ENCODE data around the gene CSNK2A1.
"Not testable (repeated sequence)": the region's sequence is repeated elsewhere in the genome, so short reads cannot be mapped to it uniquely, and the experiment has no call there.

CSNK2A1 gene

DNA sequence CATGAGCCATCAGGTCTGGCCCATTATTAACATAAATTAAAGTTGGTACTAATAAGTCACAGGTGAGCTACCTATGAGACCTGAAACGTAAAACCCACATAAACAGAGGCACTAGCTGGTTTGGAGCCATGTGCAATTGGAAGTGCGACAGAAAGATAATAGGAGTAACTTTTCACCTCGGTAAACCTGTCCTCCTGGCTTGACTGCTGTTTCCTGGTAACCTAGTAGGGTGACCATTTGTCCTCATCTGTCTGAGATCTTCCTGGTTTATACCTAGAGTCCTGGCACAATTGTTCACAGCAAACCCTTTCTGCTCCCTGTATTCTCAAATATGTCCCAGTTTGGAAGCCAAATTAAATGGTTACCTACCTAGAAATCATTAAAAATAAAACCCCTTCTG is 88.6 kb downstream of the CSNK2A1 start:
- Histone ChIP-seq H3K36me3 (ENCODE audit: insufficient read depth, low read length) (no peaks in the 10 kb centered on the region), H3K9me3 (ENCODE audit: control insufficient read depth, insufficient read depth, low read length) (no peaks in the 10 kb centered on the region)

DNA sequence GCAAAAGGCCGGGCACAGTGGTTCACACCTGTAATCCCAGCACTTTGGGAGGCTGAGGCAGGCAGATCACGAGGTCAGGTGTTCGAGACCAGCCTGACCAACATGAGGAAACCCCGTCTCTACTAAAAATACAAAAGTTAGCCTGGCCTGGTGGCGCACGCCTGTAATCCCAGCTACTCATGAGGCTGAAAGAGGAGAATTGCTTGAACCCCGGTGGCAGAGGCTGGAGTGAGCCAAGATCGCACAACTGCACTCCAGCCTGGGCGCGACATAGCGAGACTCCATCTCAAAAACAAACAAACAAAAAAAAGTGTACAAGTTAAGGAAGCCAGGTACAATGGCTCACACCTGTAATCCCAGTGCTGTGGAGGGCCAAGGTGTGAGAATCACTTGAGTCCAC is 91.6 kb downstream of the CSNK2A1 start:
- not testable (repeated sequence) for H3K9ac ChIP-seq (ENCODE audit: low read depth, low read length); H3K4me1 ChIP-seq (ENCODE audit: insufficient read depth, low read length); H3K36me3 ChIP-seq (ENCODE audit: insufficient read depth, low read length); H3K9me3 ChIP-seq (ENCODE audit: control insufficient read depth, insufficient read depth, low read length)

More for the DNA sequence above, 88.6 kb downstream of the CSNK2A1 start:
- Histone ChIP-seq H3K4me1 (ENCODE audit: insufficient read depth, low read length) (no peaks in the 10 kb centered on the region), H3K9ac (ENCODE audit: low read depth, low read length) (no peak overlapping the region)

DNA sequence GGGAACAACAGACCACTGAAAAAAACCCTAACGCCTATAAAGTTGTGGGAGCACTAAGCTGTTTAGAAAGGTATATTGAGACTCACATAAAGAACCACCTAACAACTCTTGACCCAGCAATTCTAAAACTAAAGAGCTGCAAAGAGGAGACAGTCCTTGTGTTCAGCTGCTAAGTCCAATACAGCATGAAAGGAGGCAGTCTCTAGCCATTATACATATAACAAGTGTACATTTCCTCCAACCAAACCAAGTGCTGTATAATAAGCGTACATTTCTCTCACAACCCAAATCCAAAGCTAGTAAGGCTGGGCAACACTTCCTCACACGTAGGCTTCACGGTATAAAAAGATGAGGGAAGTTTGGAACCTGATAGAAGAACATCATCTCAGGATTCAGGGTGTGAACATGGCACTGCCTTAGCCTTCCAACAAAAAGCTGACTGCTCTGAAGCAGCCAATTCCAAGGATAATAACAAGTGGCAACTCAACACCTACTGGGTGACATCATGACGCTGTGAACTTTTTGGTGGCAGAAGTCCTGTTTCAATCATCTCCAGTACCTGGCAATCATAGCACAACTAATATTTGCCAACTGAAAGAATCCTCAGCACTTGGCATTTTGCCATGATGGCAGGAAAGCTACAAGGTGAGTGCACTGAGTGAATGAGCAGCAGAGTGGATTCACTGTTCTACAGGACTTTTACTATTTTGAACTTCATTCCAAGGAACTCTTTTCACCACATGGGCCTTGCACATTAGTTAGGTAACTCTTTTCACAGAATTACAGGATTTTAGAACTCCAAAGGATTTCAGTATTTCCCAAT is 97.9 kb downstream of the CSNK2A1 start:
- Histone ChIP-seq H3K36me3 (ENCODE audit: insufficient read depth, low read length) (peaks cover 6% of the 10 kb centered on the region), H3K9ac (ENCODE audit: low read depth, low read length) (no peak overlapping the region), H3K9me3 (ENCODE audit: control insufficient read depth, insufficient read depth, low read length) (no peaks in the 10 kb centered on the region), H3K4me1 (ENCODE audit: insufficient read depth, low read length) (no peaks in the 10 kb centered on the region)

DNA sequence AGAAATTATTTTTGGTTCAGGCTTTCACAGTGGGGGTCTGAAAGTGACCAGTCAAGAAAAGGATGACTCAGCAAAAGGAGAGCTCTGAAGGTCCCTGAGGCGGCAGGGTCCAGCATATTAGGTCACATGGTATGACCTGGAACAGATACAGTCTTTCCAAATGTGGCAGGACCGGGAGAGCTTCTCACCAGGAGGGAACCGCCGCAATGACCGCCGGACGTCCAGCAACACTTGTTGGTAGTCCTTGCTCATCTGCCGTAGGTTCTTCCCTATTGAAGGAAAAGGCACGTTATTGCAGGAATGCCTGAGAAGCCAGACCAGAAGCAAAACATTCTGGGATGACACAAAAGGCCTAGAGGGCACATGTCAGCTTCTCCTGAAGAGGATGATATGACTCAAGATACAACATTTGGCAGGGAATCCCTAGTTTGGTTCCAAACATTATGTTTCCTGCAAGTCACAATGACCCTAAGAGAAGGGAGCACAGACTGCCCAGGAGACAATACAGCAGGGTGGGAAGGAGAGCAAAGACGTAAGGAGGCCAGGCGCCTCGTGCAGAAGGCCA is 98.6 kb downstream of the CSNK2A1 start:
- no peaks in the 10 kb centered on the region for H3K9me3 ChIP-seq (ENCODE audit: control insufficient read depth, insufficient read depth, low read length)
- H3K9ac ChIP-seq (ENCODE audit: low read depth, low read length), result no peak overlapping the region
- H3K36me3 ChIP-seq (ENCODE audit: insufficient read depth, low read length), result peaks cover 12% of the 10 kb centered on the region
- no peaks in the 10 kb centered on the region for H3K4me1 ChIP-seq (ENCODE audit: insufficient read depth, low read length)

DNA sequence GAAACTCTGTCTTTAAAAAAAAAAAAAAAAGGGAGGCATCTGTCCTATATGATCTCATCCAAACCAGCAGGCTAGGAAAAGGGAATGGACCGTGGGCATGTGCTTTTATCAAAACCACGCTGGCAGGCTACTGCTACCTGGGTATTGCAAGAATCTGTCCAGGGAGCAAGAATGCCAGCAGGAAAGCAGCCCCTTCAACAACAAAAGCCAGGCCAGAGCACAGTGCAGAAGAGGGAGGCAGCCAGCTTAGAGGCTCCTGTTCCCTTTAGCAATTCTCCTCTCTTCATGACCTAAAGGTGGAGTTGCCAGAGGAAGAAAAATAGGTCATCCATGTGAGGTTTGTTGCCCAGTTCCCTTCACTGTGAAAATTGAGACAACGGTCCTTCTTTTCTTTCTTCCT is 99.5 kb downstream of the CSNK2A1 start:
- no peaks in the 10 kb centered on the region for H3K9me3 ChIP-seq (ENCODE audit: control insufficient read depth, insufficient read depth, low read length)
- peaks cover 12% of the 10 kb centered on the region for H3K36me3 ChIP-seq (ENCODE audit: insufficient read depth, low read length)
- no peaks in the 10 kb centered on the region for H3K4me1 ChIP-seq (ENCODE audit: insufficient read depth, low read length)
- no peak overlapping the region for H3K9ac ChIP-seq (ENCODE audit: low read depth, low read length)

DNA sequence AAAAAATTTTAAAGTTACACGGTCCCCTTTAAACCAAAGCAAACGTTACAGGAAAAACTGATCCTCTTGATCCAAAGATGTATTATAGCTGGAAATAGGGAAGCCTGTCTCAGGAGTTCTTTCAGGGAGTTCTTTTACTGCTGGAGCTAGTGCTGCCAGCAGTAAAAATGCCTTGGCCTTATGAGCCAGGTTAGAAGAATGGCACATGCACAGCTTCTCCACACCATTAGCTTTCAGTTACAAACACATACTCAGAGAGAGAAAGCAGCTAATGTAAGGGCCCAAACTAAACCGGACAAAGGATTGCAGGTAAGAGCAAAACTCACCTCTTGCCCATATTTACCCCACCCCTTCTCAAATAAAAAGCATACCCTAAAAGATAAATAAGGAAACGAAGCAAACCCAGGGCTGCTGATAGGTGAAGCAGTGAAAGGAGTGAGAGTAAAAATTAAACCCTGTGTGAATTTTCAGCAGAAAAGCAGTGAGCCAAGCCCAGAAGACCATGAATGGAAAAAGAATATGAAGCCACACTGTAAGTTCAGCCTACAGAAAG is 100.3 kb downstream of the CSNK2A1 start:
- Histone ChIP-seq H3K9me3 (ENCODE audit: control insufficient read depth, insufficient read depth, low read length) (no peaks in the 10 kb centered on the region), H3K36me3 (ENCODE audit: insufficient read depth, low read length) (peaks cover 12% of the 10 kb centered on the region), H3K4me1 (ENCODE audit: insufficient read depth, low read length) (no peaks in the 10 kb centered on the region), H3K9ac (ENCODE audit: low read depth, low read length) (no peak overlapping the region)

DNA sequence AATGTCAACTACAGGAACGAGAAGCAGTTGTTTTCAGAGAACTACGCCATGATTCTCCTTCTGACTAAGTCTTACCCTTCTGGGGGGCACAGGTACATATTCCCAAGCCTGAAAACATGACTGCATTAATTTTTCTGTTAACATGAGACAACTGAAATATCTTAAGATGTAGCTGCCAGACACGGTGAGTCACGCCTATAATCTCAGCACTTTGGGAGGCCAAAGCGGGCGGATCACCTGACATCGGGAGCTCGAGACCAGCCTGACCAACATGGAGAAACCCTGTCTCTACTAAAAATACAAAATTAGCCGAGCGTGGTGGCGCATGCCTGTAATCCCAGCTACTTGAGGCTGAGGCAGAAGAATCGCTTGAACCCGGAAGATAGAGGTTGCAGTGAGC is 103.0 kb downstream of the CSNK2A1 start:
- H3K36me3 ChIP-seq (ENCODE audit: insufficient read depth, low read length), result peaks cover 14% of the 10 kb centered on the region
- H3K9ac ChIP-seq (ENCODE audit: low read depth, low read length), result no peak overlapping the region
- H3K4me1 ChIP-seq (ENCODE audit: insufficient read depth, low read length), result no peaks in the 10 kb centered on the region
- no peaks in the 10 kb centered on the region for H3K9me3 ChIP-seq (ENCODE audit: control insufficient read depth, insufficient read depth, low read length)

DNA sequence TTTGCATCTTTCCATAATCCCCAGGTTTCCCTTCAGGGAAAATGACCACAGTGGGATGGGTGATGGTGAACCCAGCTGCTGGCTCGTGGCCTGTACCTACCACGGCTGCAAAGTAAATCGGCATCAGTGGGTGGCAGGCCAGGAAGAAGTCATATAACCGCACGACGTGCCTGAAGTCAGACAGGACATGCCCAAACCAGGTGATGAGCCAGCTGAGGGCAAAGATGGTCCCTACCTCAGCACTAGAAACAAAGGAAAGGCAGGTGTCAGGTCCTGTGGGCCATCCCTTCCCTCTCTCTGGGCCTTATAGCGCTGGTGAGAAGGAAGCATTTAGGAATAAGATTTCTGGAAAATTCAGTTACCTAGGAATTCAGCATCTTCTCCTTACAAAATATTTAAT is 103.4 kb downstream of the CSNK2A1 start:
- H3K9ac ChIP-seq (ENCODE audit: low read depth, low read length), result no peak overlapping the region
- peaks cover 14% of the 10 kb centered on the region for H3K36me3 ChIP-seq (ENCODE audit: insufficient read depth, low read length)
- no peaks in the 10 kb centered on the region for H3K9me3 ChIP-seq (ENCODE audit: control insufficient read depth, insufficient read depth, low read length)
- H3K4me1 ChIP-seq (ENCODE audit: insufficient read depth, low read length), result peaks cover under 1% of the 10 kb centered on the region; the same call in 1 of the 2 replicates

DNA sequence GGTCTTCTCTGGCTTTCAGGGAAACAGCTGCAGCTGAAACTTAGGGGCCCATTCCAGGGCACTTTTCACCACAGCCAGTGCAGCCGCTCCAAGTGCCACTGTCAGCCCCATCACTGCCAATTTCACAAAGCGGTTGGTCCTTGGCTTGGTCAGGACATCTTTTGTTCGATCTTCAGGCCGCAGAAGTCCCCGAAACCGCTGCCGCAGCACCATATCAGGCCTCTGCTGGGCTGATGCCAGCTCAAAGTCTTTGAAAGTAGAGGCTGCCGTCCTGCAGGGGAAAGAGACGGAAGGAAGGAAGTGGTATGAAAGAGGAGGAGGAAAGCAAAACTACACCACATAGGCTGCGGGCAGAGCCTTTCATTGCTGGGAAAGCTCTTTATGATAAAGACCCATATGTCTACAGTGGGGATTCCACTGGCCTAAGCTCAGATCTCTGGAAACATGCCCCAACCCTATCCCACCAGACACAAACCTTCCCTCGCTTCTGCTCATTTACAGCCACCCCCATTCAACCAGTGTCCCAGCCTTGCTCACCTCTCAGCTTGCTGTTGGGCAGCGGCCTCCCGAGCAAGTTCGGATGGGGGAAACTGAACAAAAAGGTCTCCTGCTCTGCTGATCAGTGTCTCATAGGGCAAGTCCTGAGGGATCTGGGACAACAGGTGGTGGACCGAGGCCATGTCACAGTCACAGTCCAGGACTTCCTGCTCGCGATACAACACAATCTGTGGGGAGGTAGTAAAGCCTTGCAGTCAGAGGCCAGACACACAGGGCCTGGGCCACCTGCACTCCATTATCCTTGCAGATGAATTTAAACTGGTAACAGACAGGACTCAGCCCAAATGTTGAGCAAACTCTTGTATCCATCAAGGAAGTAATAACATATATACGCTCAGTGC is 104.8 kb downstream of the CSNK2A1 start:
- no peaks in the 10 kb centered on the region for H3K9me3 ChIP-seq (ENCODE audit: control insufficient read depth, insufficient read depth, low read length)
- H3K4me1 ChIP-seq (ENCODE audit: insufficient read depth, low read length), result peaks cover 4% of the 10 kb centered on the region; the same call in 1 of the 2 replicates
- H3K9ac ChIP-seq (ENCODE audit: low read depth, low read length), result no peak overlapping the region
- peaks cover 14% of the 10 kb centered on the region for H3K36me3 ChIP-seq (ENCODE audit: insufficient read depth, low read length)

DNA sequence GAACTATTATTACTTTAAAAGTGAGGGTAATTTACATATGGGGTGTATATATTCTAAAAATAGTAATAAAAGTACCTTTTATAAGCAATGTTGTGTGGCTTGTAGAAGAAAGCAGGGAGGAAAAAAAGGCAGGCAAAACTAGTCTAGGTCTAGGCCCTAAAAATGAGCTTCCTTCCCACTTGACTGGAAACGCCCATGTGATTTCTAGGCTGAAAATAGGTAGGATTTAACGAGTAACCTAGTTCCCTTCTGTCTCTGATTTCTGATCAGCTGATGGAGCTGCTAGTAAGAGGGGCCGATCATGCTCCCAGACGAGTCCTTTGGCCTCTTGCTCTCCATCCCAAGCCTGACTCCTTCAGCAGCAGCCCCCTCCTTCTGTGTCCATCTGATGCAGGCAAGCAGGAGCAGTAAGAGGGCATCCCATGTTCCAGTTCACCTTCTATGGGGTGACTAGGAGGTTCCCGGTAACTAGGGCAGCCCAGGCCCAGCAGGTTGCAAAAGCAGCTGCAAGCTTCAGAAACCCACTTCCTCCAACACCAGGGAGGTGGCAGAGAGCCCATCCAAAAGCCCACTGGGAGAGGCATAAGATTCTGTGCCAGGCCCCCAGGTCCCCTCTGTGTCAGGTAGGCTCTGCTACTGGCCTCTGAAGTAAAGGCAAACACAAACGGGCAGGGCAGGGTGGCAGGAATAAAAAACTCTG is 105.7 kb downstream of the CSNK2A1 start:
- no peak overlapping the region for H3K9ac ChIP-seq (ENCODE audit: low read depth, low read length)
- peaks cover 4% of the 10 kb centered on the region; the same call in 1 of the 2 replicates for H3K4me1 ChIP-seq (ENCODE audit: insufficient read depth, low read length)
- peaks cover 14% of the 10 kb centered on the region for H3K36me3 ChIP-seq (ENCODE audit: insufficient read depth, low read length)

DNA sequence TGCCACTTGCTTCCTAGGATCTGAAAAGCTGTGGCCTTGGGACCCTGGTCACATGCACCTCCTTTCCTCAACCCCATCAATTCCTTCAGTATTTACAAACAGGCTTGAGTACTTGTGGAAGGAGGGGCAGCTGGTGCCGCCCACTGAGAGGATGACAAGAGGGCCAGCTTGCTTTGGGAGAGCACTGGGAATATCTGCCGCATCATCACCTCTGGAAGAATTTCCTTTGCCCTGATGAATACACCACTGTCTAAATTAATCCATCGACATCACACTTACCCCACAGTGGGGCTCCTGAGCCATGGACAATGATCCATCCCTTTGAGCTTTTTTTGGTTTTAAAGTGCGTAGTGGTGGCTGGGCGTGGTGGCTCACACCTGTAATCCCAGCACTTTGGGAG is 107.1 kb downstream of the CSNK2A1 start:
- Histone ChIP-seq H3K4me1 (ENCODE audit: insufficient read depth, low read length) (peaks cover 4% of the 10 kb centered on the region; the same call in 1 of the 2 replicates), H3K9me3 (ENCODE audit: control insufficient read depth, insufficient read depth, low read length) (no peaks in the 10 kb centered on the region), H3K36me3 (ENCODE audit: insufficient read depth, low read length) (peaks cover 14% of the 10 kb centered on the region), H3K9ac (ENCODE audit: low read depth, low read length) (no peak overlapping the region)

More for the DNA sequence above, 105.7 kb downstream of the CSNK2A1 start:
- H3K9me3 ChIP-seq (ENCODE audit: control insufficient read depth, insufficient read depth, low read length), result no peaks in the 10 kb centered on the region

DNA sequence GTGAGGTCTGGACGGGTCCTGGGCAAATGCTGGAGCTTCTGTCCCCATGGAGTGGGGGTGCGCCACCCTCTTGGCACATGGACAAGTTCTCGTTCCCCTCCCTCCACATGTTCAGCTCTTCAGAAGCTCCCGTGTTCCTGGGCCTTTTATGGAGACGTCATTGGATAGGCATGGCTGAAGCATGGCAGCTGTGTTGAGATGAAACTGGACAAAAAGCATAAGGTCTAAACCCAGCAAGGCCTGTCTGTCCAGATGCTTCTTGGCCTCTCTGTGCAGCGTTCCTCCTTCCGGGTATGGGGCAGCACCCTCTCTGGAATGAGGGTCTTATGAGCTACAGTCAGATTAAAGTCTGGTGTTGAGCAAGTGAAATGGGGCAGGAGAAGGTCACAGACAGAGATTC is 108.0 kb downstream of the CSNK2A1 start:
- no peaks in the 10 kb centered on the region for H3K9me3 ChIP-seq (ENCODE audit: control insufficient read depth, insufficient read depth, low read length)
- peaks cover 10% of the 10 kb centered on the region for H3K36me3 ChIP-seq (ENCODE audit: insufficient read depth, low read length)
- H3K4me1 ChIP-seq (ENCODE audit: insufficient read depth, low read length), result peaks cover 4% of the 10 kb centered on the region; the same call in 1 of the 2 replicates
- H3K9ac ChIP-seq (ENCODE audit: low read depth, low read length), result no peak overlapping the region

DNA sequence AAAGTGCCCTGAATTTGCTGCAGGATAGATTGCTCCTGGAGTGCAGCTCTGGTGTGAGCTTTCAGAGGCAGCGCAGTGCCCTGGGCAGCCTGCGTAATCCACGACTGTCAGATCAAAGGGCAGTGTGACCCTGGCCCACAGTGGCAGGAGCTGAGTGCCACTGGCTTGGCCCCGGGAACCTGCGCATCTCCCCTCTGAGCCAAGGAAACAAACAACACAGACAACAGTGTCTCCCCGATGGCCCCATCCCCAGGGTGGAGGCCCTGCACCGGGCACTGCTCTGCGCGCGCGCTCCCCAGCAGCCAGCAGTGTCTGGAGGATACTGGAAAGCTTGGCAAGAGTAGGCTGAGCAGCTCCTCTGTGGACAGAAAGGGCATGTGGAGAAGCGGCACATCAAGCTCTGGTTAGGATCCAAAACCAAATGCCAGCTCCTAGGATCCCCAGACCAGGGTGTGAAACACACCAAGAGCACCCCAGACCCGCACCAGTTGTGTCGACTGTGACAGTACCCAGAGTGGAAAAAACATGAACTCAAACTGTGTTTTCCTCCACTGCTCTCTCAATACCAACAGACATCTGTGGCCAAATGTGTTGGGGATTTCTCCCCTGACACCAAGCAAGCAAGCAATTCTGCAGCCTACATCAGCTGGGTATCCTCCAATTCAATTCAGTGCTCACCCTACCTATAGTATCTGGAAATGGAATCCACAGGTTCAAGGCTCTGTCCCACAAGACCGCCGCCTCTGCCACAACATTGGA is 108.8 kb downstream of the CSNK2A1 start:
- H3K36me3 ChIP-seq (ENCODE audit: insufficient read depth, low read length), result peaks cover 4% of the 10 kb centered on the region
- H3K4me1 ChIP-seq (ENCODE audit: insufficient read depth, low read length), result peaks cover 4% of the 10 kb centered on the region; the same call in 1 of the 2 replicates
- H3K9ac ChIP-seq (ENCODE audit: low read depth, low read length), result no peak overlapping the region; the same call in 1 of the 2 replicates
- no peaks in the 10 kb centered on the region for H3K9me3 ChIP-seq (ENCODE audit: control insufficient read depth, insufficient read depth, low read length)
